Fibroblast of skin of right quadriceps (primary cell): ENCODE data around the gene NAA16.
"Not testable (repeated sequence)": the region's sequence is repeated elsewhere in the genome, so short reads cannot be mapped to it uniquely, and the experiment has no call there.

Experiments
- DNase-seq: peaks from one replicate; pipeline ENCODE4 v3.0.0-alpha.2; 2013

The NAA16 gene

DNA sequence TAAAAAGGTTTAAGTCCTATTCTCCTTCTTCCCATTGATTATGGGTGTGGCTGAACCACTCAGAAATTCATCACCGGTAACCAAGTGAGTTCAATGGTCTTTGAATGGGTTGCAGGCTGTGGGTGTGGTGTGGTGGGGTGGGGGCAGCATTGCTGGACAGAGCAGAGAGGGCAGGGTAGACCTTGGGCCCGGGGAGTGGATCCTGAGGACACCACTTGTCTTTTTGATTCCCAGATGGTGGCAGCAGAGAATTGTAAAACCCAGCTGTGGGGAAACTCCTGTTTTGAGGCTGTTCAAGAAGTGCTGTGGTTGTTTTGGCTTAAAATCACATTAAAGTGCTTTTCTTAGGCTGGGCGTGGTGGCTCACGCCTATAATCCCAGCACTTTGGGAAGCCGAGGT is 100.5 kb downstream of the NAA16 start:
- DNase-seq = peak; percentile 60

DNA sequence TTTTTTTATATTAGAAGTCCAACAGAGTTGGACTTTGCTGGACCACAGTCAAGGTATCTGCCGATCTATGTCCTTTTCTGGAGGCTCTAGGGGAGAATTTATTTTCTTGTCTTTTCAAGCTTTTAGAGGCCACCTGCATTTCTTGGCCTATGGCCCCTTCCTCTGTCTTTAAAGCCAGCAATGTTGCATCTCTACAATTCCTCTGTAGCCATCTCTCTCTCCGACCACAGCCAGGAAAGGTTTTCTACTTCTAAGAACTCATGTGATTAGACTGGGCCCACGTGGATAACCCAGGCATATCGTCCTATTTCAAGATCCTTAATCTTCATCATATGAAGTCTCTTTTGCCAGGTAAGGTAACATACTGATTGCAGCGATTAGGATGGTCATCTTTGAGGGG is 102.8 kb downstream of the NAA16 start:
- no peak for DNase-seq

GRCh38 chr13:41416276-41416675 is 105.2 kb downstream of the NAA16 start:
- DNase-seq = peak; percentile 29

DNA sequence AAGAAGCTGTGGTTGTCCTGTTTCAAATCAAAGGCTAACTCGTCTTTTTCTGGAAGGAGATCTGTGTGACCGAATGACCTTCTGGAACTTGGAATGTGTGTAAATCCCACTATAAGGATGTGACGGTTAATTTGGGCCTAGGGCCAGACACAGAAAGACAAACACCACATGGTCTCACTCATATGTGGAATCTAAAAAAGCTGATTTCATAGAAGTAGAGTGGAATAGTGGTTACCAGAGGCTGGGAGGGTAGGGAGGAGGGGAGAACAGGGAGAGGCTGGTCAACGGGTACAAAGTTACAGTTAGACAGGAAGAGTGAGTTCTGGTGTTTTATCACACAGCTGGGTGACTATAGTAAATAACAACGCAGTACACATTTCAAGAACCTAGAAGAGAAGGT is 107.0 kb downstream of the NAA16 start:
- DNase-seq = peak; percentile 84

- no peak for DNase-seq
Measured at GRCh38 chr13:41418731-41419130, 107.7 kb downstream of the NAA16 start.

DNA sequence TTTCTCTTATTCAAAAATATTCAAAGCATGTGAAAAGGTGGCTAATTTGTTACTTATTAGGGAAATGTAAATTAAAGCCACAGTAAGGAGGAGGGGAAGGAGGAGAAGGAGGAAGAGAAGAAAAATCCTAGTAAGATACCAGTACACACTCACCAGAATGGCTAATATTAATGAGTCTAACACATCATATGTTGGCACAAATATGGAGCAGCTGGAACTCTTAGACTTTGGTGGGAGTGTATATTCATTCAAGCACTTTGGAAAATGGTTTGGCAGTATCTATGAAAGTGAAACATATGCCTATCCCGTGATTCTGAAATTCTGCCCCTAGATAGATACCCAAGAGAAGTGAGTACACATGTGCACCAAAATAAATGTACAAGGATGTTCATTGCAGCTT is 108.1 kb downstream of the NAA16 start:
- DNase-seq = no peak

DNA sequence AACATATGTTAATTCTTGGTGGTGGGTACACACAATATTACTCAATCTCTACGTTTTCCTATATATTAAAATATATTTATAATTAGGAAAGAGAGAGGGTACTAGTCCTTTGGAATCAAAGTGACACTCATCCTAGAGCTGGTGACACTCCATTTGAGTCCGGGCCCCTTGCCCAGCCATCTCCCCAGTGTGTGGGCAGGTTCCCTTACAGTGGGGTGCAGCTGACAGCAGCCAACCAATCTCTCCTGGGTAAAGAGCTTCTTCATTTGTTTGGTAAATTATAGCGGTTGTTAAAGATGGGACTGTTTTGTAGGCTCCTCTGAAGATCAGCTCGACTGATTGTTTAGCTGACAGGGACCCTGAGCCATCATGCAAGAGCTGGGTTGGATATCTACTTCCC is 109.1 kb downstream of the NAA16 start:
- DNase-seq = no peak

- not testable (repeated sequence) for DNase-seq
Measured at GRCh38 chr13:41421330-41421729, 110.3 kb downstream of the NAA16 start.

DNA sequence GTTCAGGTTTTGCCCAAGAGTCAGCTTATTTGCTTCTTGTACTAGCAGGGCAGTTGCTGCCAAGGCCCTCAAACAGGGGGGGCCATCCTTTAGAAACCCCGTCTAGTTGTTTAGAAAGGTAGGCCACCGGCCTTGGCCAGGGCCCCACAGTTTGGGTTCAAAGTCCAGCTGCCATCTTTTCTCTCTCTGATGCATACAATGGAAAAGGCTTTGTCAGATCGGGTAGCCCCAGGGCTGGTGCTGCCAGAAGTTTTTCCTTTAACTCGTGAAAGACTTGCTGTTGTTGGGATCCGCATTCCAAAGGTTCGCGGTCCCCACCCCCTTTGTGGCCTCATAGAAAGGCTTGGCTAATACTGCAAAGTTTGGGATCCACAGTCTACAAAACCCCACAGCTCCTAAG is 110.9 kb downstream of the NAA16 start:
- not testable (repeated sequence) for DNase-seq

DNA sequence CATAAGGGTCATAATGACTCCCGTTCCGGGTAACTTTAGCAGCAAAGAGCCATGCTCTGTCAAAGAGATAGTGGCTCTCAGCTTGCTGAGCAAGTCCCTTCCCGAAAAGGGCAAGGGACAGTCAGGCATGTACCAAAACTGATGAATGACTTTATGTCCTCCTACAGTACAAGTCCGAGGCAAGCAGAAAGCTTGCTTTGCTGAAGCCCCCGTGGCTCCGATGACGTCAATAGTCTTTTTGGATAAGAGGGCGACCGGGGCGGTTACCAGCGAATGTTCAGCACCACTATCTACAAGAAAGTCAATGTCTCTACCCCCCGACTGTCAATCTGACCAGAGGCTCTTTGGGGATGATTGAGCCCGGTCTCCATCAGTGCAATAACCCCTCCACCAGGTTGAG is 112.2 kb downstream of the NAA16 start:
- not testable (repeated sequence) for DNase-seq

DNA sequence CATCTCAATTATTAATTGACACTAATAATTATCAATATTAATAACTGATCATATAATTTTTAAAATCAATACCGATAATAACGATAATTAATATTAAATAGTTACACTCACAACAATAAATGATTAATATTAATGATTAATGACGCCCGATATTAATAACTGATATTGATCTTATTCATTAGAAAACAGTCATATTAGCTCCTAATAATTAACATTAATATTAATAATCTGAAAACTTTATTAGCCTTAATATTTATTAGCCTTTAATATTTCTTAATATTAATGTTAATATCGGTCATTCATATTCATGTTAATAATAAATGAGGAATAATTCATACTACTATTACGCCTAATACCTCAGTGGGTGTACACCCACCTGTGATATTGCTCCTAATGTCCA is 113.6 kb downstream of the NAA16 start:
- not testable (repeated sequence) for DNase-seq

DNA sequence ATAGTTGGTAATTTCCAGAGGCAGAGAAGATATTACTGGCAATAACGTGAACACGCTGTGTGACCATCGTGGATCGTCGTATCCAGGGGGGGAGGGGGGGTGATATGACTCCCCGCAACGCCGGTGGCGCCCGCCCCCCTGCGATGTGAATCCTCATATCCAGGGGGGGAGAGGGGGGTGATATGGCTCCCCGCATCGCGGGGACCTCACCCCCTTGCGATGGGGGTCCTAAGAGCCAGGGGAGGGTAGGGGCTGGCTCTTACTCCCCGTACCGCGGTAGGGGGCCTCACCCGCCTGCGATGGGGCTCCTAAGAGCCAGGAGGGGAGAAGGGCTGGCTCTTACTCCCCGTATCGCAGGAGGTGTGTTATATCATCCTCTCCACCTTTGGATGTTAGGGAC is 115.0 kb downstream of the NAA16 start:
- DNase-seq = no peak
